Renal pelvis (tissue), 4 donors: ENCODE results near the gene SLC47A2. TPM values are rescaled to one million over a fixed set of nuclear protein-coding genes. Genes with fewer than 3 reads are reported as not detected.

ENCODE experiments used
- DNase-seq: peaks from one replicate; pipeline ENCODE4 v3.0.0-alpha.2; 2013
- polyA plus RNA-seq, 3 donors: library from polyadenylated mRNA; unstranded; fragments of 120-200 nt; gene quantifications; one replicate each; pipeline ENCODE4 v1.2.1, GENCODE V29; 2013; ENCODE audit not compliant: insufficient read length in 3 of 3

SLC47A2 gene
- polyA plus RNA-seq, 3 donors: 4.8 to 12.3 (median 10.2) TPM

DNA sequence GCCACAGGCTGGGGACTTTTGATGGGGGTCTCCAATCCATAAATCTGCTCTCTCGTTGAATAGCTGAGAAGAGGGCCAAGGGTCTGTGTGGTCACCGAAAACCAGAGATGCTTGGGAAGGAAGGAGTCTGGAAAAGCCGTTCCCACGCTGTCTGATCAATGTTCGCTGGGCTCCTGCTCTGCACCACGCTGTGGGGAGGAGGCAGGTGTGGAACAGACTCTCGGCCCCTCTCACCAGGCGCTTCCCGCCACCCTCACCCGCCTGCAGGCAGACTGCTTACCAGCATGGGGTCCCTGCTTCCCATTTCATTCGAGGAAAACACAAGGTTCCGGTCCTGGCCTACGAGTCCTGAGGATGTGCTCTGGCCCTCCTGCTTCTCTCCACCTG, 32.4 kb upstream of the SLC47A2 start:
- no peak for DNase-seq

DNA sequence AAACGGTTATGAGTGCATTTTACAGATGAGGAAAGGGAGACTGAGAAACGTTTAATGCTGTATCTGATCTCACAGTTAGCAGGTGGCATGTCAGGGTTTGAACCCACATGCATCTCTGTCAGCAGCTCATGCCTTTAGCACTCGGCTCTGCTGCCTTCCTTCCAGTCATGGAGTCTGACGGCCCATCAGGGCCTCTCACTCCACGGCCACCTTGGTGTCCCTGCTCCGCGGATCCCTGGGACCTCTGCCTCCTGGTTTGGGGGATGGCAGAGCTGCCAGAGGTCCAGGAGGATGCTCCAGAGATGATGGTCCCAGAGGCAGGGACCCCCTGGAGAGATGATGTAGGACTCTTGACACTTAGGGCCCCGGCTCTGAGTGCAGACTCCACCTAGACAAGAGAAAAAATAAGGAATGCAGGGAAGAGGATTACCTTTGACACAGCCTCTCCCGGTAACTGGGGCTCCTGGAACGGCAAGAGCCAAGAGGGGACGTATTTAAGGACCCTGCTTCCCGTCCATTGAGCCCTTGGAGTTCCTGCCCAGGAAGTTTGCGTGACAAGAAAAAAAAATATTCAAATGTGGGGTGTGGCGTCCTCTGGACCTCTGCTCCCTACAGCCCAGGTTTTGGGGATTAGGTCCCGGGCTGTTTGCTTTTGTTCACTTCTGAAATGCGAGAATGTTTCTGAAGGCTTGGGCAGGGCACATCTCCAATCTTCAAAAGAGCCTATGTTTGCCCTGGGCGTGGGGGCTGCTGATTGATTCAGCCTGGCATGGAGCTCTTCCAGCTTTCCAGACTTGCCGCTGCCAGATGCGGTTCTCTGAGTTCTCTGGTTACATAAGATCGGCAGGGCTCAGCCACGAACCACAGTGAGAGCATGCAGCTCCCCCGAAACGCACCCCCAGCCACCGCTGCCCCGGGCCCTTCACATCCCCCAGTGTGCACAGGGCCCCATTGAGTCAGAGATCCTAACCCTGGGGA, 31.7 kb upstream of the SLC47A2 start, which contains the start of gene ALDH3A1:
Gene ALDH3A1, minus strand, starts transcription at position 470 of the 978 bp plus-strand sequence. CDS start 3,169 bp downstream, outside the sequence.
- DNase-seq: peak; percentile 73

DNA sequence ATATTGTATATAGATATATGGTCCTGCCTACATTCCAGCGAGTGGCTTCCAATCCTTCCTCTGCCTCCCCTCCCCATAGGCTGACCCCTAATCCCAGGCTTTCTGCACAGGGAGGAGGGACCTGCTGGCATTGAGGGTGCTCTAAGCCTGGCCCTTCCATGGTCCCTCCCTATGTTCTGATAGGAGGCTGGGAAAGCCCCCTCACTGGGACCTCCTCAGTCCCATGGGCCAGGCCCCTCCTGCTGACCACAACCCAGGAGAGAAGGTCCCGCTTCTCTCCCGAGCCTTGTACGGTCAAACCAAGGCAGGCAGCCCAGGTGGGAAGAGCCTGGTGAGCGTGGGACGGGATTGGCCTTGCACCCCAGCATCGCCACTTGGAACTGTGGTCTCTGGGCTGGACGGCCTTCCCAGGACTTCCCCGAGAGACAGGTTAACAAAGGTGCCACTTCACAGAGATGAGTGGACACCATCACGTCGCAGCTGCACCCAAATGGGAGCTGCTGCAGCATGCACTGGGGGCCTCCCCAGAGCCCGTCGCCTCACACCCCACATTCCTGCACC, 30.9 kb upstream of the SLC47A2 start:
- DNase-seq: no peak

DNA sequence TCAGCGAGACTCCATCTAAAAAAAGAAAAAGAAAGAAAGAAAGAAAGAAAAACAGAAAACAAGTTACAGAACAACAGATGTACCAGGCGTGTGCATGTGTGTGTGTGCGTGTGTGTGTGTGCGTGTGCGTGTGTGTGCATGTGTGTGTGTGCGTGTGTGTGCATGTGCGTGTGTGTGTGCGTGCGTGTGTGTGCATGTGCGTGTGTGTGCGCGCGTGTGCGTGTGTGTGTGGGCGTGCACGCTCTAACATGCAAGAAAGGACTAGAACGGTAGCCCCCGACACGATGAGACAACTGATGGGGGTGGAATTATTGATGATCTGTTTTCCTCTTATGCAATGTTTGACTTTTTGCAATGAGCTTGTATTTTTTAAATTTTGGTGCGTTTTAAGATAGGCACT, 30.1 kb upstream of the SLC47A2 start:
- DNase-seq: no peak

DNA sequence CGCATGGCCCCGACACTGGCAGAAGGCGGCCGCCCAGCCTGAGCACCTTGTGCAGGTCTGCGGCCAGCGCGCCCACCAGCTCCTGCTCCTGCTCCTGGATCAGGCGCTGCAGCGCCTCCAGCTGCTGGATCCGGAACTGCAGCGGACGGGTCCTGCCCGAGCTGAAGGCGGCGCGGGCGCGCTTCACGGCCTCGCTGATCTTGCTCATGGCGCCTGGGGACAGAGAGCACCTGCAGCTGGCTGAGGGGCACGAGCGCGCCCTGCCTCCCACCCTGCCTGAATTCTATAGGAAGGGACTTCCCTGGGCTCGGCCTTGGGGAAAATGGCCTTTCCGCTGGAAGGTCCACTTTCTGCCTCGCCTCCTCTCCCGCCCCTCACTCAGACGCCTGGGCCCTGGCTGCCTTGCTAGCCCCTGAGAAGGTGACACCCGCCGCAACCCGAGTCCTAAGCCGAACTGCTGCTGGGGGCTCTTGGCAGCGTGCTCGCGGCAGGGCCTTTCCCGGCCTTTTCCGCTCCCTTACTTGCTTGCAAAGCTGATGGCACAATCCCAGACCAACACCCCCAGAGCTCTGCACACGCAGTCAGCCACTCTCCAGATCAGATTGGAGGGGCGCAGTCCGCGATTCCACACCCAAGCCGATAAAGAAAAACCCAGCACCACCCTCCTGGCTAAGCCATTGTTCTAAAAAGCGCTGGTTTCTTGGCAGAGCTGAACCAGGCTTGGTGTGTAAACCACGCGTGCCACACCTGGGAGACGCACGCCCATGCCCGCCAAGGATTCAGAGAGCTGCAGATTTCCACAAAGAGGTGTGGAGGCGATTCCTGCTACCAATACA, 28.8 kb upstream of the SLC47A2 start:
- DNase-seq: peak; percentile 89

DNA sequence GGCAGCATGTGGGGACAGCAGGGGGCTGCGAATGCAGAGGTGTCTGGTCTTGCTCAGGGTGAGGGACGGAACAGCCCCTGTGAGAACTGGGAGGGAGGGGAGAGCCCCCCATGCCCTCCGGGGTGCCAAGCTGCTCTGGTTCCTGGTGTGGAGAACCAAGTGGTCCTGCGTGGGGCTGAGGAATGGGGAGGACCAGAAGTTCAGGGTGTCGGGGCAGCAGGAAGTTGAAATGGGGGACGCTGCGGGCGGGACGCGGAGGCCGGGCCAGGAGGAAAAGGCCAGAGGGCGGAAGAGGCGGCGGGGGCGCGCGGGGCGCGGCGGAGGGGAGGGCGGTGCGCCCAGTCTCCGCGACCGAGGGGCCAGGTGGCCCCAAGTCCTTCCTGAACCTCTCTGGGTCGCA, 28.1 kb upstream of the SLC47A2 start:
- no peak for DNase-seq

DNA sequence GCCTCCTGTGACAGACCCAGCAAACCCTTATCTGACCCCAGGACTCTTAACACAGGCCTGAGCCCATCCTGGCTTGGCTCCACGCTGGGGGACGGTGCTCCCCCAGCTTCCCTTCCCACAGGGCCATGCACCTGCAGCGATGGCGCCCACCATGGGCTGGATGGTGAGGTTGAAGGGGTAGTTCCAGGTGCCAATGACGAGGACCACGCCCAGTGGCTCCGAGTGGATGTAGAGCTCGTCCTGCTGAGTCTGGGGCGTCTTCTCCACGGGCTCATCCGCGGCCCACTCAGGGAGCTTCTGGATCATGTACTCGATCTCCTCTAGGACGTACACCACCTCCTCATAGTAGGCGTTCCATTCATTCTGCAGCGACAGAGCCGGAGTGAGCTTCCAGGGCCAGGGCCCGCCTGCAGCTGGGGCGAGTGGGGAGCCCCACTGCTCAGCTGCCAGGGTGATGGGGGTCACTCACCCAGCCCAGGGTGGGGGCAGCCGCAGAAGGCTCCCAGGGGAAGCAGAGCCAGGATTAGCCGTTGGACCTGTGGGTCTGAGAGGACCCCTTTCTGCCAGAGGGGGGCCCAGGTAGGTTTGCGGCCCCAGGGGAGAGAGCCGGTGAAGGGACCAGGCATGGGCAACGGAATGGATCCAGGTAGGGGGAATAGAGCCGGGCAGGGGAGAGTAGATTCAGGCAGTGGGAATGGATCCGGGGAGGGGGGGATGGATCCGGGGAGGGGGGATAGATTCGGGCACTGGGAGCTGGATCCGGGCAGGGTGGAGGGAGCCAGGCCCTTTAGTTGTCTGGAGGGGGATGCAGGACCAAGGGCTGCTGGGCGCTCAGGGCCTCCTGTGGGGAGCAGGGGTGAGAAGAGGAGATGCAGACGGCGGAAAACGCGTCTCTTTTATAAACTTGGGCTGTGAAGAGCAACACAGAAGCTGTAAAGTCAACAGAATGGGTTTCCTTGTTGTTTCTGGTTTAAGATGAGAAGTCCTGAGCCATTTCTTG, 27.0 kb upstream of the SLC47A2 start:
- no peak for DNase-seq

DNA sequence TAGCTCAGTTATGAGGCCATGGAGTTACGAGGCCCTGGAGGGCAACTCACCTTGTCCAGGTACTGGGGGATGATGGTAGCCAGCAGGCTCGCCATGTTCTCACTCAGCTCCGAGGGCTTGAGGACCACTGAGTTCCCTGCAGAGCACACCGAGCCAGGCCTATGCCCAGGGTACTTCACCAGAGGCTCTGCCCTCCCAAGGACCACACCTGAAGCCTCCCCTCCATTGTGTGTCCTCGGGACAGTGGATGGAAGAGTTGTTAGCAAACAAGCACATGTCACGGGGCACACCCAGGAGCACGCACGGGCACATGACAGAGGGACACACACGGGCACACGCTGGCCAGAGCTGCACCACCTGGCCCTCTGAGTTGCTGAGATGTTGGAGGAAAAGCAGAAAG, 26.1 kb upstream of the SLC47A2 start:
- DNase-seq: no peak

DNA sequence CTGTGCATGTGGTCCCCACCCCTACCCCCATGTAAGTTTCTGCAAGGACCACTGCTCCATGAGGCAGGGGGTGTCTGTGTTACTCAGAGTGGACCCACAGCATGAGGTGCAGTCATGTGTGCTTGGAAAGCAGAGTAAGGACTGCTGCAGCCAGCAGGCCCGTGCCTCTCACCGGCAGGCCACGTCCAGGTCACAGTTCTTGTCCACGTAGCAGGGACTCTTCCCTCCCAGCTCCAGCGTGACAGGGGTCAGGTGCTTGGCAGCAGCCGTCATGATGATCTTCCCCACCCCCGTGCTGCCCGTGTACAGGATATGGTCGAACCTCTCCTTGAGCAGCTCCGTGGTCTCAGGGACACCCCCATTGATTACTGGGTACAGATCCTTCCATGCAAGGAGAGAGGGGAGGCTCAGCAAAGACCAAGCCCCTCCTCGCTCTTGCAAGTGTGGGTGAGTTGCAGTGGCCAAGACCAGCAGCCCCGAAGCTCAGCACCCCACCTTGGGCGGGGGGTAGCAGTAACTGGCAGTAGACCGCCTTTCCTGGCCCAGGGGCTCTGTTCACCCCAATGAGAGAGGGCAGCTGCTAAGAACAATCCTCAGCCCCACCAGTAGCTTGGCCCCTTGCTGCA, 25.6 kb upstream of the SLC47A2 start:
- DNase-seq: no peak

DNA sequence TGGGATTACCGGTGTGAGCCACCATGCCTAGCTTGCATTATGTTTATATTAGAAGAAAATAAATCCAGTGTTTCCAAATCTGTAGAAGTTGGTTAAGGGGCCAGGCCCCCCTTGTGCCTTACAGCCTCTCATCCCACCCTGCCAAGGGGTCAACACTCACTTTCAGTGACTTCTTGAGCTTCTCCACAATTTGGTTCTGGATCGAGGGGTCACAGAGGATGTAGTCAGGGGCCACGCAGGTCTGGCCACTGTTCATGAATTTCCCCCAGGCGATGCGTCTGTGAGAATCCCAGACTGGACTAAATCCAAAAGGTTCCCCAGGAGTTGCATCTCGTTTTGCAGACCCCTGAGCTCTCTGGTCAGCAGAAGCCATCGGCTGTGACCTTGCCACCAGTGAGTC, 24.5 kb upstream of the SLC47A2 start:
- DNase-seq: no peak

DNA sequence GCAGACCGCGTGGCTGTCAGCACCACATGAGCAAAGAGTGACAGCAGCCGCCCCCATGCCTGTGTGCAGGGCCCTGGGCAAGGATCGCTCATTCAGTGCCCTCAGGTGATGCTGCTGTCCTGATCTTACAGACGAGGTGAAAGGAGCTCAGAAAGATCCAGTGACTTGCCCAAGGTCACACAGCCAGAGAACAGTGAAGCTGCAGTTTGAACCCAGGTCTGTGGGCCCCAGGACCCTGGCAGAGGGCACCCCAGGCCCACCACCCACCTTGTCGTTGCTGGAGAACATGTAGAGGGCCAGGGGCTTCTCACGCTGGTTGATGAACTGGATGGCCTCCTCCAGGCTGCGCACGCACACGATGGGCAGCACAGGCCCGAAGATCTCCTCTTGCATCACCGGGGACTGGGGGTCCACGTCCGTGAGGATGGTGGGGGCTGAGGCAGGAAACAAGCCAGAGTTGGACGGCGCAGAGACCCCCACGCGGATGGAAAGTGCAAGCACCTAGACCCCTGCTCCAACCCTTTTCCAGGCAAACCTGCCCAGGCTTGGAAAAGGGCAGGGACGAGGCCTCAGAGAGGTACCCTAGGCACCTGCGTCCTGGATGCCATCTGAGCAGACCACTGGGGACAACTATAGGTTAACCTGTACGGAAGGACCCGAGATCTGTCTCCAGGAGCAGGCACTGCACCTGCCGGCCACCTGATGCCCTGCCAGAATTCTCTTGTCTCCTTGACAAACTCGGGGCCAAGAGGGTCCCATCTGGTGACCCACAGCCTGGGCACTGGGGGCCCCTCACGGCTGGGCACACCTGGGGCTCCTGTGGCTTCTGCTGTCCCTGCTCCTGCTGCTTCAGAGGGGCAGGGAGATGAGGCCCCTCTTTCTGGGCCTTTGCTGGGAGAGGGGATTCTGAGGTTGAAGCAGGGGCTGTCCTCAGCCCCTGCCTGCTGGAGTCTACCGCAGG, 23.1 kb upstream of the SLC47A2 start:
- no peak for DNase-seq

DNA sequence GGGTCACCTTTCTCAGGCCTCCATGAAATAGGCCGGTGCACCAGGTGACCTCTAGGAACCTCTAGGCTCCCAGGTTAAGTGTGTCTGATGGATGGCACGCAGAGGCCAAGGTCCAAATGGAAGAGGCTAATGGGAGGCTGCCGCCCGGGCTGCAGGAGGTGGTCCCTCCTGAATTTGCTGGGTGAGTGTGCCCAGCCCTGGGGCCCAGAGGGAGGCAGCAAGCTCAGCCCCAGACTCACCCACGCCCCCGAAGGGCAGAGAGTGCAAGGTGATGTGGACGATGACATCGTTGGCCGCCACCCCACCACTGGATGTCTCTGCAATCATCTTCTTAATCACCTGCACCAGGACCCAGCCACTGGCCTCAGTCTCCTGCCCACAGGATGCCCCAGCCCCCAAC, 22.4 kb upstream of the SLC47A2 start:
- no peak for DNase-seq

DNA sequence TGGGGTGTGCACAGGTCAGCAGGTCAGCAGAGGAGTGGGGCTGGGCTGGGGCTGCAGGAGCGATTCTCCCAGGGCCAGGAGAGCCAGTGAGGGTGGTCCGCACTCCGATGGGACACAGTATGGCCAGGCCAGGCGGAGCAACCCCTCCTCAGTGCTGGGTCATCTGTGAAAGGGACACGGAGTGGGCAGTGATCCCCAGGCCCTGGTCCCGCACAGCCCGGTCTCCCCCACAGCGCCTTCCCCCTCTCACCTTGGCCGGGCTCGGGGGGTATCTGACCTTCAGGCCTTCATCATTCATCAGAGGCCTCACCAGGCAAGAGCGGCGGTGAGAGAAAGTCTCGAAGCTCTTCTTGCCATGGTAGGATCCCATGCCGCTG, 21.7 kb upstream of the SLC47A2 start:
- DNase-seq: no peak

DNA sequence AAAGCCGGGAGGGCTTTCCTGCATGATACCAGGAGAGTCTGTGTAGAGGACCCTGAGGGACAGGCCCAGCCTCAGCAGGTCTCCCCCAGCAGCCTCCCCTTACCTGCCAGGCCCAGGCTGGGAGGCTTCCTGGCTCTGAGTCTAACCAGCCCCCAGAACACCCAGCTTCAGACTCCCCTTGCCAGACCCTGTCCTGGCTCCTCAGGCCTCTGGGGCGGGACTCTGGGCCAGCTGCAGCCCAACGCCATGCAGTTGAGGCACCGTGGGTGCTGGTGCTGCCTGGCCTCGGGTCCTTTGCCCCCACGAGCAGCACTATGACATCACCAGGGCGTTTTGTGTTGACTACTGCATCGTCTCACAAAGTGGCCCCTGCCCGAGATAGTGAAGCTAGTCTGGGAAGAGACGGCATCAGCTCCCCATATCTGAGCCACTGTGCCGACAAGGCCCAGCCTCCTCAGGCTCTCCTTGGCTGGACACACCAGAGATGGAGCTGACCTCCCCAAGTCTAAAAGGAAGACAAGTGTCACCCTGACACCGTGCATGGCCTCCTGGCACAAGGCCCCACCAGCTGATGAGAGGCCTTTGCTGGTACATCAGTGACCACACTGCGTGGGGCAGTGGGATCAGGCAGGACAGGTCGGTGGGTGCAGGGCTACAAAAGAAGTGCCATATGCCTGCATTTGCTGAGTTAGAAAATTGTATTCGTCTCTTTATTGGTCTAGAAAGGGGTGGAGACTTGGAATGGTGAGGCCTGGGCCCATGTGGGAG, 21.1 kb upstream of the SLC47A2 start:
- no peak for DNase-seq

DNA sequence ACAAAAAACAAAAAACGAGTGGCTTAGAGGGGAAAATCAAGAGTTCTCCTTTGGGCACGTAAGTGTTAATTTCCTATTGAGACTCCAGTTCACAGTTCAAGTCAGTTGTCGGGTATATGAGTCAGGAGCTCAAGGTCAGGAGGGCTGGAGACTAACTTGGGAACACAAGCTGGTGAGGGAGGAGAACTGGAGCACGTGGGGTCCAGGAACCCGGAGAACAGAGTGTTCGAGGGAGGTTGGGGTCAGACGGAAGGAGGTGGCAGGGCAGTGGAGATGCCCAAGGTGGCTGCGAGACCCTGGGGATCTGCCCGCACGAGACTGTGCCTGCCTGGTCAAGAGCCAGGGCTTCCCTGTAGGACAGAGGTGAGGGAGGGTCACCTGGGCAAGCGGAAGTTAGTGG, 19.7 kb upstream of the SLC47A2 start:
- DNase-seq: no peak

DNA sequence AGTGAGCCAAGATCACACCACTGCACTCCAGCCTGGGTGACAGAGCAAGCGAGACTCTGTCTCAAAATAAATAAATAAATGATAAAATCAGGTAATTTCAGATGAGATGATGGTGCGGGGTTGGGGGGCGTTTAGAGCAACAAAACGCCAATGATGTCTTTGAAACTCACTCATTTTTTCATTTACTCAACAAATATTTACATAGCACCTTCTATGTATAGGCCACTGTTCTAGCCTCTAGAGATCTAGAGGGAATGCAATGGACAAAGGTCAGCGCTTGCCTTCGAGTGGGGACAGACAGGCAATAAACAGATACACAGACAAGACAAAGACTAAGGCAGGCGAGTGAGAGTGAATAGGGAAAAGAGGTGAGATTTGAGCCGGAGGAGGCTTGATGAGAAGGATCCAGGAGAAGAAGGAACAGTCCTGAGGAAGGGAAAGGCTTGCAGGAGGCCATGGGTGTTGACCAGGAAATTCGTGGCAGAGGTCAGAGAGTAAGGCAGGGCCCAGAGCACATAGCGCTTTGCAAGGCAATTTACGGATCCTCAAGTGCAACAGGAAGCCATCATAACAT, 17.7 kb upstream of the SLC47A2 start:
- DNase-seq: no peak

DNA sequence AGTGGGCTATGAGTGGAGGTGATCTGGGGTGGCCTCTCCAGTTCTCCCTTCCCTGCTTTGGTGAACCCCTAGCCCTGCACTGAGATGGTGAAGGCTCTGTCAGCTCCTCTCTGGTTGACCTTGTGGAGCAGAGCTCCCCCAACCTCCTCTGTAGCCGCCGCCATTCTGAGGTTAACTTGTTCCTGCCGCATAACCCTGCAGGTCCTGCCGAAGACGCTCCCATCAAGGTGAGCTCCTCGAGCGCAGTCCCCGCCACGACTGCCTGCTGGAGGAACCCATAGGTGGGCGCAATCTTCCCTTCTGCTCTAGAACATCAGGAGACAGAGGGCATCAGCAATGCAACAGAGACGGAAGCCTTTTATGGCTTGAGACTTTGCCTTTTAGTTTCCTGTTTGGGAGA, 15.2 kb upstream of the SLC47A2 start:
- no peak for DNase-seq

DNA sequence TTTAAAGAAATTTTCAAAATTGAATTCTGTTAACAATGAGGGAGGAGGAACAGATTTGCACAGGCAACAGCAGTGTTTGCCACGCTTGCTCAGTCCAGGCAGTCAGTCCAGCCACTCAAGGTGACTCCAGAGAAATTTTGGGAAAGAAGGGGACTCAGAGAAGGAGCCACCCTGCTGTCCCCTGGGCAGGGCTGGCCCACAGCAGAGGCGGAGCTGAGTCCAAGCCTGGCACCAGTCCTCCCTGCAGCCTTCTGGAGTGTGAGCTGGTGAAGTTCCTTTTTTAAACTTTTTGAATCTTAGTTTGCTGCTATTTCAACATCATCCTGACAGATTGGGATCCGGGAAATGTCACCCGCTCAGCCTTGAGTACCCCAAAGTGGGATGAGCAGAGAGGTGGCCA, 14.5 kb upstream of the SLC47A2 start:
- no peak for DNase-seq
